ENCODE results near the gene SNX5.

- TF ChIP-seq CTCF (IDR thresholded peaks at IDR 0.05): no peak
- no peak for TF ChIP-seq SIN3A (IDR thresholded peaks at IDR 0.05; ENCODE audit: borderline replicate concordance, insufficient read depth, low read depth, low read length)
- TF ChIP-seq POLR2AphosphoS5 (IDR thresholded peaks at IDR 0.05; ENCODE audit: low read depth, low read length): no peak
- no peak for TF ChIP-seq TCF7L2 (IDR thresholded peaks at IDR 0.05; ENCODE audit: low read depth, low read length)
Measured at GRCh38 chr20:17936286-17936760, 32.3 kb downstream of the SNX5 start.
